OCI-LY3 (cell line): ENCODE results near the gene SLC1A6.

Experiments
- EZH2phosphoT487 ChIP-seq: fragments of 200-600 bp; shearing (Covaris generic); IDR thresholded peaks from 2 replicates; pipeline ENCODE4 v1.6.1; 2018; ENCODE audit warnings: antibody characterized with exemption, mixed run types, low read depth
- TF ChIP-seq, protein P1 (sequence below): fragments of 200-600, 300-600 bp; sonication (generic); IDR thresholded peaks from 2 replicates; pipeline ENCODE4 v1.5.1; 2014; ENCODE audit warnings: antibody characterized with exemption, low read length, low read depth

DNA sequence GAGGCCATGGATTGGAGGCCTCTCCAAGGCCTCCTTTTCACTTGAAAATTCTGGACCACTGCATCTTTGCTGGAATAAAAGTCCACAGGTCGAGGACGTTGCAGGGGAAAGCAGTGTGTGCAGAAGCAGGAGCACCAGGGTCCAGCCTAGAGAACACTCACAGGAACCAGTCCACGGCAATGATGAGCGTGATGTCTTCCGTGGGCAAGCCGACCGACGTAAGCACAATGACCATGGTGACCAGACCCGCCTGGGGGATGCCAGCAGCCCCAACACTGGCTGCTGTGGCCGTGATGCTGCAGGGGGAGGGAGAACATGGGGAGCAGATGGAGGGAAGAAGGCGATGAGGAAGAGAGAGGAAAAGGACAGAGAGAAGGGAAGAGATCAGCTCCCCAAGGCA lies 26.9 kb downstream of the SLC1A6 start:
- TF ChIP-seq, protein P1, sequence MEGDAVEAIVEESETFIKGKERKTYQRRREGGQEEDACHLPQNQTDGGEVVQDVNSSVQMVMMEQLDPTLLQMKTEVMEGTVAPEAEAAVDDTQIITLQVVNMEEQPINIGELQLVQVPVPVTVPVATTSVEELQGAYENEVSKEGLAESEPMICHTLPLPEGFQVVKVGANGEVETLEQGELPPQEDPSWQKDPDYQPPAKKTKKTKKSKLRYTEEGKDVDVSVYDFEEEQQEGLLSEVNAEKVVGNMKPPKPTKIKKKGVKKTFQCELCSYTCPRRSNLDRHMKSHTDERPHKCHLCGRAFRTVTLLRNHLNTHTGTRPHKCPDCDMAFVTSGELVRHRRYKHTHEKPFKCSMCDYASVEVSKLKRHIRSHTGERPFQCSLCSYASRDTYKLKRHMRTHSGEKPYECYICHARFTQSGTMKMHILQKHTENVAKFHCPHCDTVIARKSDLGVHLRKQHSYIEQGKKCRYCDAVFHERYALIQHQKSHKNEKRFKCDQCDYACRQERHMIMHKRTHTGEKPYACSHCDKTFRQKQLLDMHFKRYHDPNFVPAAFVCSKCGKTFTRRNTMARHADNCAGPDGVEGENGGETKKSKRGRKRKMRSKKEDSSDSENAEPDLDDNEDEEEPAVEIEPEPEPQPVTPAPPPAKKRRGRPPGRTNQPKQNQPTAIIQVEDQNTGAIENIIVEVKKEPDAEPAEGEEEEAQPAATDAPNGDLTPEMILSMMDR = no peak
- no peak for TF ChIP-seq EZH2phosphoT487
